Kidney epithelial cell (primary cell): ENCODE results near the gene ABLIM2. TPM values are rescaled to one million over a fixed set of nuclear protein-coding genes. Genes with fewer than 3 reads are reported as not detected.

Experiments
- DNase-seq: peaks from one replicate; pipeline ENCODE4 v3.0.0-alpha.2; 2010; ENCODE audit warnings: low read depth
- H3K27me3 ChIP-seq: 2 replicates; pipeline ENCODE4 v1.6.0; 2011; ENCODE audit warnings: low read length; ENCODE audit not compliant: control insufficient read depth, insufficient read depth
- H3K36me3 ChIP-seq: 2 replicates; pipeline ENCODE4 v1.5.1; 2011; ENCODE audit warnings: low read length; ENCODE audit not compliant: control insufficient read depth, insufficient read depth
- H3K4me3 ChIP-seq: 2 replicates; pipeline ENCODE4 v1.5.1; 2011; ENCODE audit warnings: low read depth, mild to moderate bottlenecking, control low read depth, low read length
- total RNA-seq: library from RNA; depleted of rRNA; stranded (reverse); fragments of >200 nt; gene quantifications from 2 replicates; pipeline ENCODE4 v1.2.3, GENCODE V29; 2015
- TF ChIP-seq, protein P1 (sequence below): IDR thresholded peaks from 2 replicates; pipeline ENCODE4 v1.5.1; 2011; ENCODE audit warnings: mild to moderate bottlenecking, moderate library complexity, low read length, control low read depth, inconsistent platforms; ENCODE audit not compliant: insufficient read depth, poor library complexity, severe bottlenecking

Gene ABLIM2
- total RNA-seq, 1 donor from 2014 or later, result 1.3 TPM

DNA sequence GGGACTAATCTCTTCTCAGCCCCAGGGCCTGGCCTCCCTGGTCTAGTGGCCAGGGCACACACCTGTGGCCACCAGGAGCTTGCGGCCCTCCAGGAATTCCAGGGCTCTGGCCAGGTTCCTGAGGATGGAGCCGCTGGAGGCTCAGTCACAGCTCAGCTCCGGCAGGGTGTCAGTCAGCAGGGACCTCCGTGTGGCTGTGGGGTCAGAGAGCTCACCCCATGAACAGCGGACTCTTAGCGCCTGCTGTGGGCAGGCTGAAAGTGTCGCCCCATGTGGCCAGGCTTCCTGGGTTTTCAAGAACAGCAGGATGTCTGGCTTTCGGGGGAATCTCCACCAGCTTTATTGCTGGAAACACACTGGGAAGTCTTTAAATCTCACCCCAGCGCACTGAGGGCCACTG is 21.2 kb upstream of the ABLIM2 start:
- TF ChIP-seq, protein P1, sequence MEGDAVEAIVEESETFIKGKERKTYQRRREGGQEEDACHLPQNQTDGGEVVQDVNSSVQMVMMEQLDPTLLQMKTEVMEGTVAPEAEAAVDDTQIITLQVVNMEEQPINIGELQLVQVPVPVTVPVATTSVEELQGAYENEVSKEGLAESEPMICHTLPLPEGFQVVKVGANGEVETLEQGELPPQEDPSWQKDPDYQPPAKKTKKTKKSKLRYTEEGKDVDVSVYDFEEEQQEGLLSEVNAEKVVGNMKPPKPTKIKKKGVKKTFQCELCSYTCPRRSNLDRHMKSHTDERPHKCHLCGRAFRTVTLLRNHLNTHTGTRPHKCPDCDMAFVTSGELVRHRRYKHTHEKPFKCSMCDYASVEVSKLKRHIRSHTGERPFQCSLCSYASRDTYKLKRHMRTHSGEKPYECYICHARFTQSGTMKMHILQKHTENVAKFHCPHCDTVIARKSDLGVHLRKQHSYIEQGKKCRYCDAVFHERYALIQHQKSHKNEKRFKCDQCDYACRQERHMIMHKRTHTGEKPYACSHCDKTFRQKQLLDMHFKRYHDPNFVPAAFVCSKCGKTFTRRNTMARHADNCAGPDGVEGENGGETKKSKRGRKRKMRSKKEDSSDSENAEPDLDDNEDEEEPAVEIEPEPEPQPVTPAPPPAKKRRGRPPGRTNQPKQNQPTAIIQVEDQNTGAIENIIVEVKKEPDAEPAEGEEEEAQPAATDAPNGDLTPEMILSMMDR, result no peak
- H3K27me3 ChIP-seq, result peaks cover 17% of the 10 kb centered on the region
- H3K4me3 ChIP-seq, result no peak overlapping the region
- DNase-seq, result no peak
- no peaks in the 10 kb centered on the region for H3K36me3 ChIP-seq

DNA sequence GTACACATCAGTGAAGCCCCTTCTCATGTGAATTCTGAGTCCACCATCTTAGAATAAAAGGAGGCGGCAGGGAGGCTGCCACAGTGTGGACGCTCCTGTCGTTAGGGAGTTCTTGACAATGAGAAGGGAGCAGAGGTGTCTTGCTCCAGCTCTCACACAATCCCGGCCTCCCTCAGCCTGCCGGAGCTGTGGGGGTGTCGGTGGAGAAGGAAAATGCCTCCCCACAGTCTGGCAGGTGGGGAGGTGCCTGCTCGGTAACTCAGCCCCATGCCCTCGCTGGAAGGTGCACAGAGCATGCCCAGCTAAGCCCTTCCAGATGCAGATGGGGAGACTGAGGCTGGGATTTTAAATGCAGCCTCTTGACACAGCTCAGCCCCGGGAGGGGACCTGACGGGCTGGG is 20.5 kb upstream of the ABLIM2 start:
- Histone ChIP-seq H3K36me3 (no peaks in the 10 kb centered on the region), H3K4me3 (no peak overlapping the region), H3K27me3 (peaks cover 17% of the 10 kb centered on the region)
- no peak for DNase-seq
- TF ChIP-seq, protein P1, result no peak

GRCh38 chr4:8177956-8178355 is 19.3 kb upstream of the ABLIM2 start:
- TF ChIP-seq, protein P1, result no peak
- H3K36me3 ChIP-seq, result no peaks in the 10 kb centered on the region
- DNase-seq, result no peak
- H3K4me3 ChIP-seq, result no peak overlapping the region
- H3K27me3 ChIP-seq, result peaks cover 23% of the 10 kb centered on the region

DNA sequence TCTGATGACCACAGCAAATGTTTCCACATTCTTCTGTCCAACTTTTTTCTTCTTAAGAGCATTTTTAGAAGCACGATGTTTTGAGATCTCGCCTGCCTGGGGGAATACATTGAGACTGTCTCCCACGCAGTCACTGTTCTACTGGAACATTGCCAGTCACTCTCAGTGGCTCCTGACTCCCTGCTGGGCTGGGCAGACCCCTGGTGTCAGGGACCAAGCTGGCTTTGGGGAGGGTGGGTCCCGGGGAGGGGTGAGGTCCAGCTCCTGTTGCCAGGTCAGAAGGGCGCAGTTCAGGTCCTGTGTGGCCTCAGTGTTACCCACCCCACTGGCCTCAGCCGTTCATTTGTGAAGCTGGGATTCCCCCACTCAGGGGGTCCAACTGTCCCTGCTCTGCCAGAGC is 18.9 kb upstream of the ABLIM2 start:
- Histone ChIP-seq H3K36me3 (no peaks in the 10 kb centered on the region), H3K27me3 (peaks cover 23% of the 10 kb centered on the region), H3K4me3 (no peak overlapping the region)
- no peak for DNase-seq
- TF ChIP-seq, protein P1, result no peak

GRCh38 chr4:8176547-8177399 is 18.2 kb upstream of the ABLIM2 start:
- peaks cover 23% of the 10 kb centered on the region for H3K27me3 ChIP-seq
- DNase-seq, result no peak
- H3K36me3 ChIP-seq, result no peaks in the 10 kb centered on the region
- TF ChIP-seq, protein P1, result peak; percentile 88
- H3K4me3 ChIP-seq, result no peak overlapping the region

DNA sequence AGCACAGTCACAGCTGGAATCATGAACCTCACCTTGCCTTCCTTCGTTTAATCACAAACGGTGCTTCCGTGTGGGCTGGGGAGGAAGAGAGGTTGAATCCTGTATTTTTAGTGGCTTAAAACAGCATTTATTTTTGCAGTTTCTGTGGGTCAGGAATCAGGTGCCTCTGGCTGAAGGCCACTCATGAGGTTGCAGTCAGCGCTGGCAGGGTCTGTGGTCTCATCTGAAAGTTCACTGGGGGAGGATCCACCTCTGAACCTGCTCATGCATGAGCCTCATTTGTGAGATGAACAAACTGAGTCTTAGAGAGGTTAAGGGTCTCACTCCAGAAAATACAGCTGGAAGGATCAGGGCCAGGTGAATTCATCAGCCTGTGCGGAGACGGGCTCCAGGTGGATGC is 17.1 kb upstream of the ABLIM2 start:
- TF ChIP-seq, protein P1, result no peak
- DNase-seq, result no peak
- peaks cover 28% of the 10 kb centered on the region for H3K27me3 ChIP-seq
- H3K36me3 ChIP-seq, result no peaks in the 10 kb centered on the region
- no peak overlapping the region for H3K4me3 ChIP-seq
